ENCODE results near the gene PIK3R1.

The PIK3R1 gene

DNA sequence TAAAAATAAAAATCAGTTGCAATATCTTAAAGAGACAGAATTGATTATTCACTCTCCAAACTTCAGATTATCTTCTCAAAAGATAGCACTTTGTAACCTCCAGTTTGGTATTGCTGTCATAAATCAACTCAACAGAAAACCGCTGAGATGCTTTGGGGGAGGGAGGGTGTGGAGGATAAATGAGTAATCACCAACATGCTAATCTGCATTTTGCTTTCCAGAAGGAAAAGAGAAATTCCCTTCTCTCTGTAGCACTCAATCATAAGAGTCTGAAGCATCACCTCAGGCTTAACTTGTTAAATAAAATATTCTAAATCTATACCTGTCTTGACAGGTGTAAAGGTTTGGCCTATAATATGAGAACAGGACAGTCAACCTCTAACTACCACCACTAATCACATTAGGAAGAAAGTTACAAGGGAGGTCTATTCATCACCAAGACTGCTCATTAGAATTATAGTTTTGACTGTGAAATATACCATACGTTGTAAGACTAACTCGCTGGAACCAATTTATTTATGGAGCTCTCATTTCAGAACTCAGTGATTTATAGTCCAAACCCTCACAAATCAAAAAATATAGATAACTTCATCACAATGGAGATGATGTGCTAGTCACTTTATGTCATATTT is 89.0 kb downstream of the PIK3R1 start:
- Histone ChIP-seq H3K4me2 (ENCODE audit: insufficient read depth, low read length) (no peak overlapping the region), H3K9me3 (ENCODE audit: insufficient read depth, low read length, severe bottlenecking) (no peaks in the 10 kb centered on the region), H3K4me1 (ENCODE audit: insufficient read depth, low read length) (0 out of 2 replicates have a peak, but pooled peaks cover 3% of the 10 kb centered on the region), H3K27me3 (ENCODE audit: insufficient read depth, low read length, poor library complexity) (no peaks in the 10 kb centered on the region), H3K9ac (ENCODE audit: low read depth, low read length) (no peak overlapping the region), H3K4me3 (ENCODE audit: low read depth in 1 of 2, low read length in 2 of 2) (no peak overlapping the region), H3K36me3 (ENCODE audit: insufficient read depth, low read length) (peaks cover 19% of the 10 kb centered on the region; the same call in 1 of the 2 replicates), H3K79me2 (ENCODE audit: insufficient read depth, low read length) (no peaks in the 10 kb centered on the region), H2AFZ (ENCODE audit: low read depth, low read length) (no peak overlapping the region), H4K20me1 (ENCODE audit: insufficient read depth, low read length) (0 out of 2 replicates have a peak, but pooled peaks cover 11% of the 10 kb centered on the region), H3K27ac (ENCODE audit: low read length) (no peak overlapping the region)
- no peak for ATAC-seq (ENCODE audit: insufficient read depth, low read depth)
- no peak for TF ChIP-seq CTCF (IDR thresholded peaks at IDR 0.05; ENCODE audit: borderline replicate concordance, extremely low read depth, low read length, poor library complexity, severe bottlenecking)
- TF ChIP-seq EZH2 (IDR thresholded peaks at IDR 0.05; ENCODE audit: borderline replicate concordance, low read depth, low read length, severe bottlenecking), result no peak
- DNase-seq, result no peak

DNA sequence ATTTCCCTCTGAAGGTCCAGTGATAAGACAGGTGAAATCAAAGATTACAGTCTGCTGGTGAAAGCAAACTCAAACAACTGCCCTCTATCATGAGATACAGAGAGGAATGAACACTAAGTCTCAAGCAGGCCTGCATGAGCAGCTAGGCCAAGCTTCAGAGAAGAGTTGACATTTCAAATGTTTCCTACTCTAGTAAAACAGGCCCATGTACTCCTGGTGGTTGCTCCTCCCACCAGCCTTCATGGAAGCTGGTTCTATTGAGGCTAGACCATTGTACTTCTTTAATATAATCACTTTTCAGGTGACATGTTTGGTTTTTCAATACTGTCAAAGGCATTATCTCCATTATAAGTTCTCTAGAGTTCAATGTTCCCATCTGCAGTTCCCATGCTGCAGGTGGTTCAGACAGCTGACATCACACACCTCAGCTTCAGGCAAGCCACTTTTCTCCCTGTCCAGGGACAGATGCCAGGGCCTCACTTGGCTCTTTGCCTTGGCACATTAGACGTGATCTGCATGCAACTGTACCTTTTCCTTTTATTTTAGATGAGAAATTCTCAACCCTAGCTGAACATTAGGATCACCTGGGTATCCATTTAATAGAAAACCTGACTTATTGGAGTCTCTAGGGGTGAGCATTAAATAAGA is 89.8 kb downstream of the PIK3R1 start:
- no peak overlapping the region for H3K9ac ChIP-seq (ENCODE audit: low read depth, low read length)
- no peaks in the 10 kb centered on the region for H3K79me2 ChIP-seq (ENCODE audit: insufficient read depth, low read length)
- no peak overlapping the region for H3K4me3 ChIP-seq (ENCODE audit: low read depth in 1 of 2, low read length in 2 of 2)
- peaks cover 11% of the 10 kb centered on the region; the same call in 1 of the 2 replicates for H3K36me3 ChIP-seq (ENCODE audit: insufficient read depth, low read length)
- TF ChIP-seq CTCF (IDR thresholded peaks at IDR 0.05; ENCODE audit: borderline replicate concordance, extremely low read depth, low read length, poor library complexity, severe bottlenecking) (no peak), EZH2 (IDR thresholded peaks at IDR 0.05; ENCODE audit: borderline replicate concordance, low read depth, low read length, severe bottlenecking) (no peak)
- no peaks in the 10 kb centered on the region for H3K9me3 ChIP-seq (ENCODE audit: insufficient read depth, low read length, severe bottlenecking)
- H2AFZ ChIP-seq (ENCODE audit: low read depth, low read length), result no peak overlapping the region
- 0 out of 2 replicates have a peak, but pooled peaks cover 3% of the 10 kb centered on the region for H3K4me1 ChIP-seq (ENCODE audit: insufficient read depth, low read length)
- DNase-seq (no peak), ATAC-seq (ENCODE audit: insufficient read depth, low read depth) (no peak)
- H3K4me2 ChIP-seq (ENCODE audit: insufficient read depth, low read length), result no peak overlapping the region
- H3K27me3 ChIP-seq (ENCODE audit: insufficient read depth, low read length, poor library complexity), result no peaks in the 10 kb centered on the region
- 0 out of 2 replicates have a peak, but pooled peaks cover 7% of the 10 kb centered on the region for H4K20me1 ChIP-seq (ENCODE audit: insufficient read depth, low read length)
- no peak overlapping the region for H3K27ac ChIP-seq (ENCODE audit: low read length)

GRCh38 chr5:68306361-68307014 is 90.9 kb downstream of the PIK3R1 start:
- no peak overlapping the region for H3K4me3 ChIP-seq (ENCODE audit: low read depth in 1 of 2, low read length in 2 of 2)
- no peaks in the 10 kb centered on the region for H4K20me1 ChIP-seq (ENCODE audit: insufficient read depth, low read length)
- no peak overlapping the region for H3K9ac ChIP-seq (ENCODE audit: low read depth, low read length)
- TF ChIP-seq CTCF (IDR thresholded peaks at IDR 0.05; ENCODE audit: borderline replicate concordance, extremely low read depth, low read length, poor library complexity, severe bottlenecking) (no peak), EZH2 (IDR thresholded peaks at IDR 0.05; ENCODE audit: borderline replicate concordance, low read depth, low read length, severe bottlenecking) (no peak)
- H3K4me2 ChIP-seq (ENCODE audit: insufficient read depth, low read length), result no peak overlapping the region
- DNase-seq, result no peak
- H3K27me3 ChIP-seq (ENCODE audit: insufficient read depth, low read length, poor library complexity), result no peaks in the 10 kb centered on the region
- peaks cover 4% of the 10 kb centered on the region; the same call in 1 of the 2 replicates for H3K36me3 ChIP-seq (ENCODE audit: insufficient read depth, low read length)
- ATAC-seq (ENCODE audit: insufficient read depth, low read depth), result no peak
- no peaks in the 10 kb centered on the region for H3K9me3 ChIP-seq (ENCODE audit: insufficient read depth, low read length, severe bottlenecking)
- 0 out of 2 replicates have a peak, but pooled peaks cover 3% of the 10 kb centered on the region for H3K4me1 ChIP-seq (ENCODE audit: insufficient read depth, low read length)
- no peak overlapping the region for H3K27ac ChIP-seq (ENCODE audit: low read length)
- no peak overlapping the region for H2AFZ ChIP-seq (ENCODE audit: low read depth, low read length)
- H3K79me2 ChIP-seq (ENCODE audit: insufficient read depth, low read length), result no peaks in the 10 kb centered on the region
